ENCODE results near the gene RSBN1L.
"Not testable (repeated sequence)": the region's sequence is repeated elsewhere in the genome, so short reads cannot be mapped to it uniquely, and the experiment has no call there.

DNA sequence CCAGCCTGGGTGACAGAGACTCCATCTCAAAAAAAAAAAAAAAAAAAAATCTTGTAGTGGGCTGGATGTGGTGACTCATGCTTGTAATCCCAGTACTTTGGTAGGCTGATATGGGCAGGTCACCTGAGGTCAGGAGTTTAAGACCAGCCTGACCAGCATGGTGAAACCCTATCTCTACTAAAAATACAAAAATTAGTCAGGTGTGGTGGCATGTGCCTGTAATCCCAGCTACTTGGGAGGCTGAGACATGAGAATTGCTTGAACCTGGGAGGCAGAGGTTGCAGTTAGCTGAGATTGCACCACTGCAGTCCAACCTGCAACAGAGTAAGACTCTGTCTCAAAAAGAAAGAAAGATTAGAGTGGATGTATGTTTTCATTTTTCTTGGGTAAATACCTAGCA is 18.7 kb downstream of the RSBN1L start:
- TF ChIP-seq, protein P1, sequence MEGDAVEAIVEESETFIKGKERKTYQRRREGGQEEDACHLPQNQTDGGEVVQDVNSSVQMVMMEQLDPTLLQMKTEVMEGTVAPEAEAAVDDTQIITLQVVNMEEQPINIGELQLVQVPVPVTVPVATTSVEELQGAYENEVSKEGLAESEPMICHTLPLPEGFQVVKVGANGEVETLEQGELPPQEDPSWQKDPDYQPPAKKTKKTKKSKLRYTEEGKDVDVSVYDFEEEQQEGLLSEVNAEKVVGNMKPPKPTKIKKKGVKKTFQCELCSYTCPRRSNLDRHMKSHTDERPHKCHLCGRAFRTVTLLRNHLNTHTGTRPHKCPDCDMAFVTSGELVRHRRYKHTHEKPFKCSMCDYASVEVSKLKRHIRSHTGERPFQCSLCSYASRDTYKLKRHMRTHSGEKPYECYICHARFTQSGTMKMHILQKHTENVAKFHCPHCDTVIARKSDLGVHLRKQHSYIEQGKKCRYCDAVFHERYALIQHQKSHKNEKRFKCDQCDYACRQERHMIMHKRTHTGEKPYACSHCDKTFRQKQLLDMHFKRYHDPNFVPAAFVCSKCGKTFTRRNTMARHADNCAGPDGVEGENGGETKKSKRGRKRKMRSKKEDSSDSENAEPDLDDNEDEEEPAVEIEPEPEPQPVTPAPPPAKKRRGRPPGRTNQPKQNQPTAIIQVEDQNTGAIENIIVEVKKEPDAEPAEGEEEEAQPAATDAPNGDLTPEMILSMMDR (optimal IDR thresholded peaks at IDR 0.05 in 1 of 3, IDR thresholded peaks at IDR 0.05 in 1 of 3, conservative IDR thresholded peaks at IDR 0.05 in 1 of 3; ENCODE audit: extremely low read depth in 1 of 3, insufficient read depth in 2 of 3, low read length in 3 of 3): not testable (repeated sequence)
- TF ChIP-seq EZH2 (IDR thresholded peaks at IDR 0.05; ENCODE audit: low read length): not testable (repeated sequence)

All from keratinocyte (primary cell).